GM23338 (cell line): ENCODE measurements around the gene LRRN1. TPM values are rescaled to one million over a fixed set of nuclear protein-coding genes. Genes with fewer than 3 reads are reported as not detected.

Experiments used
- ATAC-seq: fragments of 200-7000 bp; cut with Tn5 transposase; 3 replicates; pipeline ENCODE4 v1.9.1; 2020
- DNase-seq: peaks from one replicate; pipeline ENCODE4 v3.0.0-alpha.2; 2015; ENCODE audit warnings: low spot score
- H2AFZ ChIP-seq: fragments of 200-600 bp; sonication (generic); 2 replicates; pipeline ENCODE4 v1.8.0; 2016; ENCODE audit warnings: antibody characterized with exemption, mild to moderate bottlenecking, moderate library complexity
- H3F3A ChIP-seq: fragments of 200-600 bp; sonication (generic); replicated peaks from 2 replicates; pipeline ENCODE4 v1.8.0; 2017; ENCODE audit warnings: antibody characterized with exemption, mixed run types, low read depth
- H3K27ac ChIP-seq: fragments of 200-600 bp; sonication (generic); 2 replicates; pipeline ENCODE4 v1.6.1; 2016; ENCODE audit warnings: low read depth
- H3K27me3 ChIP-seq: fragments of 200-600 bp; sonication (generic); 2 replicates; pipeline ENCODE4 v1.8.0; 2016; ENCODE audit warnings: mild to moderate bottlenecking, mixed run types, moderate library complexity; ENCODE audit not compliant: insufficient read depth
- H3K36me3 ChIP-seq: fragments of 200-600 bp; sonication (generic); 2 replicates; pipeline ENCODE4 v1.8.0; 2016; ENCODE audit warnings: mild to moderate bottlenecking; ENCODE audit not compliant: insufficient read depth
- H3K4me1 ChIP-seq: fragments of 200-600 bp; sonication (generic); 2 replicates; pipeline ENCODE4 v1.8.0; 2016; ENCODE audit warnings: mild to moderate bottlenecking, moderate library complexity; ENCODE audit not compliant: insufficient read depth
- H3K4me2 ChIP-seq: fragments of 200-600 bp; sonication (generic); 2 replicates; pipeline ENCODE4 v1.7.1; 2017; ENCODE audit warnings: mixed run types
- H3K4me3 ChIP-seq: fragments of 200-600 bp; sonication (generic); 2 replicates; pipeline ENCODE4 v1.6.1; 2016; ENCODE audit warnings: mixed run types
- H3K79me2 ChIP-seq: fragments of 200-600 bp; sonication (generic); replicated peaks from 2 replicates; pipeline ENCODE4 v1.8.0; 2017; ENCODE audit warnings: mild to moderate bottlenecking; ENCODE audit not compliant: insufficient read depth
- H3K9me2 ChIP-seq: fragments of 200-600 bp; sonication (generic); 2 replicates; pipeline ENCODE4 v1.8.0; 2017; ENCODE audit not compliant: insufficient read depth
- H4K20me1 ChIP-seq: fragments of 200-600 bp; sonication (generic); replicated peaks from 2 replicates; pipeline ENCODE4 v1.8.0; 2017; ENCODE audit warnings: mild to moderate bottlenecking; ENCODE audit not compliant: insufficient read depth
- H3K27ac Mint-ChIP-seq: 2 replicates; pipeline ENCODE4 v1.8.0; 2020; ENCODE audit warnings: inconsistent platforms, mild to moderate bottlenecking, moderate library complexity, mixed read lengths
- H3K27me3 Mint-ChIP-seq: 3 replicates; pipeline ENCODE4 v1.8.0; 2022; ENCODE audit warnings: low read depth, mild to moderate bottlenecking, moderate library complexity, mixed read lengths, inconsistent platforms; ENCODE audit not compliant: insufficient read depth, poor library complexity
- H3K36me3 Mint-ChIP-seq: 3 replicates; pipeline ENCODE4 v1.8.0; 2021; ENCODE audit warnings: low read depth, mild to moderate bottlenecking, inconsistent platforms, moderate library complexity, mixed read lengths
- H3K4me1 Mint-ChIP-seq: 3 replicates; pipeline ENCODE4 v1.8.0; 2020; ENCODE audit warnings: mild to moderate bottlenecking, inconsistent platforms, mixed read lengths
- H3K4me3 Mint-ChIP-seq: 3 replicates; pipeline ENCODE4 v1.8.0; 2021; ENCODE audit warnings: moderate library complexity, mild to moderate bottlenecking, inconsistent platforms, mixed read lengths
- H3K9me3 Mint-ChIP-seq: 3 replicates; pipeline ENCODE4 v1.8.0; 2020; ENCODE audit warnings: moderate library complexity, mild to moderate bottlenecking, inconsistent platforms, mixed read lengths
- CTCF ChIP-seq, 2 experiments: fragments of 200-600 bp in 1 of 2; sonication (generic) in 1 of 2; conservative IDR thresholded peaks; 2 replicates each; pipeline versions ENCODE4 v1.5.1 to v1.6.1; 2016 to 2017; ENCODE audit warnings: antibody characterized with exemption in 2 of 2, low read depth in 2 of 2, mild to moderate bottlenecking in 2 of 2, moderate library complexity in 1 of 2
- EZH2phosphoT487 ChIP-seq: fragments of 200-600 bp; sonication (generic); IDR thresholded peaks from one replicate; pipeline ENCODE4 v1.8.1; 2018; ENCODE audit warnings: antibody characterized with exemption; ENCODE audit not compliant: unreplicated experiment
- JUNB ChIP-seq: IDR thresholded peaks from one replicate; pipeline ENCODE4 v1.6.1; 2016; ENCODE audit warnings: antibody characterized with exemption; ENCODE audit not compliant: unreplicated experiment
- NANOG ChIP-seq: IDR thresholded peaks from 2 replicates; pipeline ENCODE4 v1.6.1; 2016; ENCODE audit warnings: antibody characterized with exemption, borderline replicate concordance
- STAT1 ChIP-seq: IDR thresholded peaks from one replicate; pipeline ENCODE4 v1.6.1; 2016; ENCODE audit warnings: antibody characterized with exemption; ENCODE audit not compliant: unreplicated experiment
- ZNF462 ChIP-seq: fragments of 250-450 bp; sonication (Bioruptor Pico); IDR thresholded peaks from 2 replicates; pipeline ENCODE4 v1.5.0; 2020; ENCODE audit warnings: mild to moderate bottlenecking, moderate library complexity
- polyA plus RNA-seq: library from polyadenylated mRNA; unstranded; fragments of >200 nt; fragmentation: Nextera tagmentation; extraction: Ambion mirVana; gene quantifications from 2 replicates; pipeline ENCODE4 v1.2.1, GENCODE V29; 2016
- total RNA-seq: library from RNA; depleted of rRNA; stranded (reverse); fragments of >200 nt; shearing (Covaris generic); gene quantifications from 2 replicates; pipeline ENCODE4 v1.2.3, GENCODE V29; 2014

The LRRN1 gene
- total and polyA plus RNA-seq, 2 experiments from 2014 or later = 85.7 to 172 TPM

DNA sequence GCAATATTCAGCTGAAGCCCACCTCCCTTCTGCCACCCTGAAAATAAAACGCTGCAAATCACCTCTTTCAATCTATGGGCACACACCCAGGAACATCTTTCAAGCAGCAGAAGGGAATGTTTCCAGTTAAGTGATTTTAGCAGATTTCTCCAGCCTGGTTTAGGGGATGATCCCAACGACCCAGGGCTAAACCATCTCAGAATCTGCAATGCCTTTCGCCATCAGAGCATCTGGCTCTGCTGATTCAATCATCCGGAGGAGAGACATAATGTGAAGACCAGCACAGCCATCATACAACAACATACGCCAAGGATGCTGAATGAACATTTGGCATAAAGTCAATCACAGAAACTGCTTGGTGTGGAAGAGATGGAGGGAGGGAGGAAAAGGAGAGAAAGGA, 15.5 kb upstream of the LRRN1 start:
- no peak overlapping the region for H3K27ac ChIP-seq
- H3K4me3 Mint-ChIP-seq = no peak overlapping the region
- H3F3A ChIP-seq = no peaks in the 10 kb centered on the region
- H3K4me3 ChIP-seq = no peak overlapping the region
- no peaks in the 10 kb centered on the region for H3K27me3 ChIP-seq
- H3K9me3 Mint-ChIP-seq = peaks cover 83% of the 10 kb centered on the region
- TF ChIP-seq ZNF462 (CRISPR knock-in tag) (no peak), STAT1 (no peak), JUNB (no peak), EZH2phosphoT487 (no peak), CTCF (conservative IDR thresholded peaks at IDR 0.05; ENCODE audit: low read depth in 2 of 2) (no peak), NANOG (no peak)
- H3K36me3 ChIP-seq = no peaks in the 10 kb centered on the region
- H3K4me1 ChIP-seq = no peaks in the 10 kb centered on the region
- H3K27ac Mint-ChIP-seq = no peak overlapping the region
- H2AFZ ChIP-seq = no peak overlapping the region; the same call in 1 of the 2 replicates
- H3K4me1 Mint-ChIP-seq = no peaks in the 10 kb centered on the region
- no peak overlapping the region for H3K4me2 ChIP-seq
- no peaks in the 10 kb centered on the region for H3K79me2 ChIP-seq
- H3K27me3 Mint-ChIP-seq = peaks cover 1% of the 10 kb centered on the region
- no peaks in the 10 kb centered on the region for H4K20me1 ChIP-seq
- H3K9me2 ChIP-seq = no peaks in the 10 kb centered on the region
- no peak for DNase-seq
- H3K36me3 Mint-ChIP-seq = peaks cover 5% of the 10 kb centered on the region; the same call in 1 of the 3 replicates
- no peak for ATAC-seq
